ENCODE measurements around the gene OMP.

The OMP gene

GRCh38 chr11:77072851-77073327 is 29.8 kb upstream of the OMP start:
- DNase-seq (ENCODE audit: low spot score): peak; percentile 32
- in situ Hi-C loops (cut with MboI; ENCODE audit: low sequenced_read_pairs, unreplicated experiment): no loop called here
- TF ChIP-seq, protein P1, sequence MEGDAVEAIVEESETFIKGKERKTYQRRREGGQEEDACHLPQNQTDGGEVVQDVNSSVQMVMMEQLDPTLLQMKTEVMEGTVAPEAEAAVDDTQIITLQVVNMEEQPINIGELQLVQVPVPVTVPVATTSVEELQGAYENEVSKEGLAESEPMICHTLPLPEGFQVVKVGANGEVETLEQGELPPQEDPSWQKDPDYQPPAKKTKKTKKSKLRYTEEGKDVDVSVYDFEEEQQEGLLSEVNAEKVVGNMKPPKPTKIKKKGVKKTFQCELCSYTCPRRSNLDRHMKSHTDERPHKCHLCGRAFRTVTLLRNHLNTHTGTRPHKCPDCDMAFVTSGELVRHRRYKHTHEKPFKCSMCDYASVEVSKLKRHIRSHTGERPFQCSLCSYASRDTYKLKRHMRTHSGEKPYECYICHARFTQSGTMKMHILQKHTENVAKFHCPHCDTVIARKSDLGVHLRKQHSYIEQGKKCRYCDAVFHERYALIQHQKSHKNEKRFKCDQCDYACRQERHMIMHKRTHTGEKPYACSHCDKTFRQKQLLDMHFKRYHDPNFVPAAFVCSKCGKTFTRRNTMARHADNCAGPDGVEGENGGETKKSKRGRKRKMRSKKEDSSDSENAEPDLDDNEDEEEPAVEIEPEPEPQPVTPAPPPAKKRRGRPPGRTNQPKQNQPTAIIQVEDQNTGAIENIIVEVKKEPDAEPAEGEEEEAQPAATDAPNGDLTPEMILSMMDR (IDR thresholded peaks at IDR 0.05; ENCODE audit: borderline replicate concordance, control extremely low read depth, extremely low read depth, insufficient read depth, missing control alignments): no peak

DNA sequence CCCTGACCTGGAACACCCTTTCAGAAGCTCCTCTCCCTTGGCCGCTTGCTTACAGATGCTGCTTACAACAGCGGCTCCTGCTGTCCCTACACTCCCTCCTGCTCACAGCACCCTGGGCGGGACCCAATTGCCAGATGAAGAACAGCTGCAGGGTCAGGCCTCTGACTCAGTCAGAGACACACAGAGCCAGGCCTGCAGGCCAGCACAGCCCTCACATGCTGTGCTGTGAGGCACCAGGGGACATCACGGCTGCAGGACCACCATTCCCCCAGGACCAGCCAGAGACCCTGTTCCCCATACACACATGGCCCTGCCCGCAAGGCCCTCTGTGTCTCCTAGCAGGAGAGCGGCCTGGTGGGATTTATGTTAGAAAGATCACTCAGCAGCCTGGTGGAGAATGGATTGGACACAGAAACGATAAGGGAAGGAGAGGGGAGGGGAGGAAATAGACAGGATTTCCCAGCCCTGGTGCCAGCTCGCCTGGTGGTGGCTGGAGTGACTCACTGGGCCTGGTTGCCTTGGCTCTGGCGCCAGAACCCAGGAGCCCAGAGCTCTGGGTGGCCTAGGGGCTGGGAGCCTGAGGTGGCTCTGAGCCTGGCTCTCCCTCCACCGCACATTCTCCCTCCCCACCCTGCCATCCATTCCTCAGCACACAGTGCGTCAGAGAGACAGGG is 29.2 kb upstream of the OMP start:
- TF ChIP-seq, protein P1 (IDR thresholded peaks at IDR 0.05; ENCODE audit: borderline replicate concordance, control extremely low read depth, extremely low read depth, insufficient read depth, missing control alignments): no peak
- in situ Hi-C loops (cut with MboI; ENCODE audit: low sequenced_read_pairs, unreplicated experiment): no loop called here
- peak; percentile 32 for DNase-seq (ENCODE audit: low spot score)

GRCh38 chr11:77074205-77074604 is 28.4 kb upstream of the OMP start:
- in situ Hi-C loops (cut with MboI; ENCODE audit: low sequenced_read_pairs, unreplicated experiment): no loop called here
- TF ChIP-seq, protein P1 (IDR thresholded peaks at IDR 0.05; ENCODE audit: borderline replicate concordance, control extremely low read depth, extremely low read depth, insufficient read depth, missing control alignments): no peak
- no peak for DNase-seq (ENCODE audit: low spot score)

GRCh38 chr11:77074626-77075221 is 27.9 kb upstream of the OMP start:
- TF ChIP-seq, protein P1 (IDR thresholded peaks at IDR 0.05; ENCODE audit: borderline replicate concordance, control extremely low read depth, extremely low read depth, insufficient read depth, missing control alignments): no peak
- in situ Hi-C loops (cut with MboI; ENCODE audit: low sequenced_read_pairs, unreplicated experiment): no loop called here

GRCh38 chr11:77075425-77075905 is 27.2 kb upstream of the OMP start:
- no peak for DNase-seq (ENCODE audit: low spot score)
- TF ChIP-seq, protein P1 (IDR thresholded peaks at IDR 0.05; ENCODE audit: borderline replicate concordance, control extremely low read depth, extremely low read depth, insufficient read depth, missing control alignments): no peak
- in situ Hi-C loops (cut with MboI; ENCODE audit: low sequenced_read_pairs, unreplicated experiment): no loop called here

More at GRCh38 chr11:77074626-77075221, 27.9 kb upstream of the OMP start:
- peak; percentile 7 for DNase-seq (ENCODE audit: low spot score)

DNA sequence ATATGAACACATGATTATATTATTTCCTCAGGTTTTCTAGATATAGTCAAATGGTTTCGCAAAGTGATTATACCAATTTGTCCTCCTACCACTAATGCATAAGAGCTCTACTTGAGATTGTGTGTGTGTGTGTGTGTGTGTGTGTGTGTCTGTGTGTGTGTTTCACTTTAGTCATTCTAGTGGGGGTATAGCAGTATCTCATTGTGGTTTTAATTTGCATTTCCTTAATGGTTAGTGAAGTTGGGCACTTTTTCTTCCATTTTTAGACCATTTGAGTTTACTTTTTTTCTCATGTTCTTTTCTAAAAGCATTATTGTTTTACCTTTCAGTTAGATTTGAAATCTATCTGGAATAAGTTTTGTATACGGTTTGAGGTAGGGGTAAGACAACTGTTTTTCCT is 23.0 kb upstream of the OMP start:
- TF ChIP-seq, protein P1 (IDR thresholded peaks at IDR 0.05; ENCODE audit: borderline replicate concordance, control extremely low read depth, extremely low read depth, insufficient read depth, missing control alignments): no peak
- in situ Hi-C loops (cut with MboI; ENCODE audit: low sequenced_read_pairs, unreplicated experiment): no loop called here
- no peak for DNase-seq (ENCODE audit: low spot score)

Measured in GM13976 (cell line).